Tibial nerve (tissue), 4 donors: ENCODE results near the gene IZUMO1. TPM values are rescaled to one million over a fixed set of nuclear protein-coding genes. Genes with fewer than 3 reads are reported as not detected.

ENCODE experiments used
- DNase-seq, 2 donors: peaks; one replicate each; pipeline ENCODE4 v3.0.0-alpha.2; 2019; ENCODE audit warnings: low spot score in 2 of 2
- H3K27ac ChIP-seq, 4 donors: fragments of 200-600 bp; sonication (generic) in 3 of 4; one replicate each; pipeline ENCODE4 v1.5.1; 2017 to 2019; ENCODE audit warnings: mild to moderate bottlenecking in 1 of 4
- H3K27me3 ChIP-seq, 2 donors: fragments of 200-600 bp; sonication (generic) in 1 of 2; one replicate each; pipeline versions ENCODE4 v1.5.1 to v1.6.0; 2017 to 2019
- H3K36me3 ChIP-seq, 3 donors: fragments of 200-600 bp; sonication (generic); one replicate each; pipeline ENCODE4 v1.5.1; 2018 to 2019
- H3K4me1 ChIP-seq, 4 donors: fragments of 200-600 bp; sonication (generic) in 3 of 4; one replicate each; pipeline ENCODE4 v1.5.1; 2017 to 2019
- H3K4me3 ChIP-seq, 4 donors: fragments of 200-600 bp; sonication (generic) in 3 of 4; one replicate each; pipeline ENCODE4 v1.5.1; 2017 to 2019; ENCODE audit warnings: mild to moderate bottlenecking in 1 of 4, moderate library complexity in 1 of 4
- H3K9me3 ChIP-seq, 4 donors: fragments of 200-600 bp; sonication (generic) in 3 of 4; one replicate each; pipeline ENCODE4 v1.5.1; 2017 to 2019
- EP300 ChIP-seq, 2 donors: sonication (generic); formaldehyde crosslinking; IDR thresholded peaks; one replicate each; pipeline ENCODE4 v1.6.1; 2017; ENCODE audit warnings: antibody characterized with exemption in 2 of 2, mild to moderate bottlenecking in 1 of 2
- POLR2A ChIP-seq, 2 donors: fragments of 450-650 bp; IDR thresholded peaks; one replicate each; pipeline ENCODE4 v1.6.1; 2017; ENCODE audit warnings: antibody characterized with exemption in 2 of 2, mild to moderate bottlenecking in 2 of 2, moderate library complexity in 2 of 2
- WGBS, 2 donors: methylation state at CpG; one replicate each; pipeline ENCODE4 v1.1.5; 2018; 5-methylcytosine and 5-hydroxymethylcytosine counted together
- total RNA-seq, 4 donors: library from RNA; depleted of rRNA; stranded (reverse); fragments of >200 nt; gene quantifications; one replicate each; pipeline ENCODE4 v1.1.0, GENCODE V29; 2016
- TF ChIP-seq, protein P1 (sequence below), 5 experiments: fragments of 200-600 bp in 3 of 5; fragments of 450-650 bp in 2 of 5; sonication (generic) in 3 of 5; IDR thresholded peaks; one replicate each; pipeline ENCODE4 v1.5.1; 2016 to 2019; ENCODE audit warnings: antibody characterized with exemption in 5 of 5, mild to moderate bottlenecking in 3 of 5, moderate library complexity in 2 of 5

IZUMO1 gene
- total RNA-seq, 4 donors from 2014 or later, result 0.21 to 0.30 TPM; not detected in 2

DNA sequence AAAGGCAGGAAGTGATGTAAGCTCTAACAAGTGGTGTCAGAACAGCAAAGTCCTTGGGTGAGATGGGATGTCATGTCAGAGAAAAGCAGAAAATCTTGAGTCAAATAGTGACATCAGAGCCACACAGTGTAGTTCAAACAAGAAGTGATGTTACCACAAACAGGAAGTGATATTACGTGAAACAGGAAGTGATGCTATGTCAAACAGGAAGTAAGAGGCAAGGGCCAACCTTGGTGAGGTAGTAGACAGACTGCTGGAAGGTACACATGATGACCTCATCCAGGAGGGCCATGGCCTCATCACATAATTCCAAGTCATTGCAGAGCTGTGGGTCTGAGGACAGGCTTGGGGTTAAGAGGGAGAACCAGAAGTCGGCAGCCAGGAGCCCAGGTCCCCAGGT is 20.2 kb downstream of the IZUMO1 start:
- H3K27ac ChIP-seq, result peak overlapping the region in 1 of 4 donors; percentile 85

GRCh38 chr19:48724796-48725753 is 21.6 kb downstream of the IZUMO1 start:
- Histone ChIP-seq H3K27me3 (no peaks in the 10 kb centered on the region), H3K4me3 (no peak overlapping the region), H3K36me3 (peaks cover 0 to 4% (median 0%) of the 10 kb centered on the region in 3 donors), H3K9me3 (no peaks in the 10 kb centered on the region), H3K27ac (peak overlapping the region; percentile 41 to 85 (median 76)), H3K4me1 (peaks cover 0 to 33% (median 11%) of the 10 kb centered on the region in 4 donors)
- TF ChIP-seq EP300 (IDR thresholded peaks at IDR 0.05) (peak; percentile 84 to 86), POLR2A (IDR thresholded peaks at IDR 0.05) (no peak)
- peak in 1 of 2 donors; percentile 82 for DNase-seq
- whole genome bisulfite sequencing, 2 donors, result 29 to 38% methylated on average over 11 of the region's 11 CpGs

More for the DNA sequence above, 20.2 kb downstream of the IZUMO1 start:
- no peak for TF ChIP-seq EP300 (IDR thresholded peaks at IDR 0.05)
- TF ChIP-seq POLR2A (IDR thresholded peaks at IDR 0.05), result no peak
- TF ChIP-seq, protein P1, sequence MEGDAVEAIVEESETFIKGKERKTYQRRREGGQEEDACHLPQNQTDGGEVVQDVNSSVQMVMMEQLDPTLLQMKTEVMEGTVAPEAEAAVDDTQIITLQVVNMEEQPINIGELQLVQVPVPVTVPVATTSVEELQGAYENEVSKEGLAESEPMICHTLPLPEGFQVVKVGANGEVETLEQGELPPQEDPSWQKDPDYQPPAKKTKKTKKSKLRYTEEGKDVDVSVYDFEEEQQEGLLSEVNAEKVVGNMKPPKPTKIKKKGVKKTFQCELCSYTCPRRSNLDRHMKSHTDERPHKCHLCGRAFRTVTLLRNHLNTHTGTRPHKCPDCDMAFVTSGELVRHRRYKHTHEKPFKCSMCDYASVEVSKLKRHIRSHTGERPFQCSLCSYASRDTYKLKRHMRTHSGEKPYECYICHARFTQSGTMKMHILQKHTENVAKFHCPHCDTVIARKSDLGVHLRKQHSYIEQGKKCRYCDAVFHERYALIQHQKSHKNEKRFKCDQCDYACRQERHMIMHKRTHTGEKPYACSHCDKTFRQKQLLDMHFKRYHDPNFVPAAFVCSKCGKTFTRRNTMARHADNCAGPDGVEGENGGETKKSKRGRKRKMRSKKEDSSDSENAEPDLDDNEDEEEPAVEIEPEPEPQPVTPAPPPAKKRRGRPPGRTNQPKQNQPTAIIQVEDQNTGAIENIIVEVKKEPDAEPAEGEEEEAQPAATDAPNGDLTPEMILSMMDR (IDR thresholded peaks at IDR 0.05), result no peak
- Histone ChIP-seq H3K4me1 (peaks cover 0 to 22% (median 9%) of the 10 kb centered on the region in 4 donors), H3K9me3 (no peaks in the 10 kb centered on the region), H3K36me3 (peaks cover 0 to 4% (median 0%) of the 10 kb centered on the region in 3 donors), H3K27me3 (no peaks in the 10 kb centered on the region), H3K4me3 (no peak overlapping the region)
- WGBS, 2 donors, result 72 to 83% methylated on average over 2 of the region's 2 CpGs
- DNase-seq, result no peak

GRCh38 chr19:48722196-48722708 is 24.5 kb downstream of the IZUMO1 start:
- 81 to 82% methylated on average over 10 to 11 of the region's 11 CpGs for WGBS, 2 donors
- H3K4me1 ChIP-seq, result peaks cover 0 to 61% (median 26%) of the 10 kb centered on the region in 4 donors
- no peak overlapping the region for H3K4me3 ChIP-seq
- DNase-seq, result no peak
- no peaks in the 10 kb centered on the region for H3K36me3 ChIP-seq
- TF ChIP-seq, protein P1 (IDR thresholded peaks at IDR 0.05), result no peak
- TF ChIP-seq EP300 (IDR thresholded peaks at IDR 0.05) (no peak), POLR2A (IDR thresholded peaks at IDR 0.05) (no peak)
- H3K27ac ChIP-seq, result no peak overlapping the region
- H3K9me3 ChIP-seq, result no peaks in the 10 kb centered on the region
- H3K27me3 ChIP-seq, result no peaks in the 10 kb centered on the region

- Histone ChIP-seq H3K4me3 (peak overlapping the region; percentile 36 to 63 (median 59)), H3K36me3 (no peaks in the 10 kb centered on the region), H3K9me3 (no peaks in the 10 kb centered on the region), H3K4me1 (peaks cover 0 to 75% (median 37%) of the 10 kb centered on the region in 4 donors), H3K27me3 (no peaks in the 10 kb centered on the region), H3K27ac (peak overlapping the region; percentile 88 to 96 (median 92))
- TF ChIP-seq, protein P1 (IDR thresholded peaks at IDR 0.05), result peak in 2 of 5 experiments; percentile 19 to 23
- TF ChIP-seq POLR2A (IDR thresholded peaks at IDR 0.05), result peak in 1 of 2 donors; percentile 24
- TF ChIP-seq EP300 (IDR thresholded peaks at IDR 0.05), result peak; percentile 83 to 88
- 15 to 22% methylated on average over 39 to 42 of the region's 42 CpGs for WGBS, 2 donors
- DNase-seq, result peak; percentile 97 to 99
Observed at GRCh38 chr19:48720613-48721296, 26.0 kb downstream of the IZUMO1 start.

DNA sequence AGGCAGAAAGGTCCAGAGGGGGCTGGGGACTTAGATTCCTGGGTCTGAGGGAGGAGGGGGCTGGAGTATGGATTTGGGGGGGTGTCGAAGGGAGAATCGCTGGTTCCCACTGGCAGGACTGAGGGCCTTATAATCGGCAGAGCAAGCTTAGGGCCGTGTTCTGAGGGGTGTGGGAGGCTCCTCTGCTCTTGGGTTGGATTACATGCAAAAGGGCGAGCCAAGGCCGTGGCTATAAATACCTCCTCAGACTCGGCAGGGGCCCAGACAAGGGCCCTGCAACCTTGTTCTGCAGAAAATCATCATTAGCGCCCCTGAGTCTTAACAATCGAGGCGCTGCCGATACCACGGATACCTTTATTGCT is 26.5 kb downstream of the IZUMO1 start:
- Histone ChIP-seq H3K9me3 (no peaks in the 10 kb centered on the region), H3K4me3 (peak overlapping the region in 1 of 4 donors; percentile 63), H3K27me3 (no peaks in the 10 kb centered on the region), H3K4me1 (peaks cover 0 to 75% (median 41%) of the 10 kb centered on the region in 4 donors), H3K36me3 (no peaks in the 10 kb centered on the region), H3K27ac (peak overlapping the region; percentile 88 to 96 (median 92))
- no peak for DNase-seq
- 26 to 29% methylated on average over 12 of the region's 12 CpGs for WGBS, 2 donors
- TF ChIP-seq, protein P1 (IDR thresholded peaks at IDR 0.05), result no peak
- no peak for TF ChIP-seq EP300 (IDR thresholded peaks at IDR 0.05)
- no peak for TF ChIP-seq POLR2A (IDR thresholded peaks at IDR 0.05)
